Neural cell (in vitro differentiated cells): Measurements from ENCODE around the gene PLOD2. TPM values are rescaled to one million over a fixed set of nuclear protein-coding genes. Genes with fewer than 3 reads are reported as not detected.

Source experiments
- H2AFZ ChIP-seq: fragments of 200-600, 300-800 bp; sonication (generic), shearing (Covaris generic); 2 replicates; pipeline ENCODE4 v1.6.0; 2014; ENCODE audit warnings: low read depth, mild to moderate bottlenecking, antibody characterized with exemption, low read length, moderate library complexity
- H3F3A ChIP-seq: fragments of 200-600 bp; shearing (Covaris generic); 2 replicates; pipeline ENCODE4 v1.6.1; 2016; ENCODE audit warnings: mild to moderate bottlenecking, moderate library complexity, mixed read lengths, antibody characterized with exemption, low read length; ENCODE audit not compliant: insufficient read depth, poor library complexity, severe bottlenecking
- H3K27ac ChIP-seq: fragments of 200-600, 300-800 bp; sonication (generic), shearing (Covaris generic); 2 replicates; pipeline ENCODE4 v1.5.1; 2014; ENCODE audit warnings: mild to moderate bottlenecking, low read length, moderate library complexity
- H3K27me3 ChIP-seq: fragments of 300-800, 200-600 bp; sonication (generic), shearing (Covaris generic); 2 replicates; pipeline ENCODE4 v1.6.0; 2014; ENCODE audit warnings: mild to moderate bottlenecking, low read depth, low read length, moderate library complexity; ENCODE audit not compliant: insufficient read depth
- H3K36me3 ChIP-seq: fragments of 300-800, 200-600 bp; sonication (generic), shearing (Covaris generic); 2 replicates; pipeline ENCODE4 v1.5.1; 2014; ENCODE audit warnings: mild to moderate bottlenecking, antibody characterized with exemption, low read length, moderate library complexity; ENCODE audit not compliant: insufficient read depth
- H3K4me2 ChIP-seq: fragments of 300-800, 200-600 bp; sonication (generic), shearing (Covaris generic); 2 replicates; pipeline ENCODE4 v1.6.0; 2014; ENCODE audit warnings: mild to moderate bottlenecking, low read length
- H3K4me3 ChIP-seq: fragments of 300-800, 200-600 bp; sonication (generic), shearing (Covaris generic); 2 replicates; pipeline ENCODE4 v1.5.1; 2014; ENCODE audit warnings: mild to moderate bottlenecking, low read length, moderate library complexity
- H3K79me2 ChIP-seq: fragments of 200-600 bp; shearing (Covaris generic); replicated peaks from 2 replicates; pipeline ENCODE4 v1.6.0; 2014; ENCODE audit warnings: mild to moderate bottlenecking, low read length, moderate library complexity; ENCODE audit not compliant: insufficient read depth
- H3K9ac ChIP-seq: fragments of 300-800, 200-600 bp; sonication (generic), shearing (Covaris generic); 2 replicates; pipeline ENCODE4 v1.6.1; 2016; ENCODE audit warnings: mild to moderate bottlenecking, low read length, mixed read lengths
- H3K9me2 ChIP-seq: fragments of 200-600 bp; shearing (Covaris generic); 2 replicates; pipeline ENCODE4 v1.6.1; 2016; ENCODE audit warnings: mild to moderate bottlenecking, low read length, mixed read lengths; ENCODE audit not compliant: insufficient read depth
- H3K9me3 ChIP-seq: fragments of 200-600, 300-800 bp; sonication (generic), shearing (Covaris generic); 2 replicates; pipeline ENCODE4 v1.6.1; 2016; ENCODE audit warnings: mild to moderate bottlenecking, mixed run types, low read length, moderate library complexity, mixed read lengths
- H4K20me1 ChIP-seq: fragments of 200-600 bp; shearing (Covaris generic); 2 replicates; pipeline ENCODE4 v1.6.1; 2016; ENCODE audit warnings: mild to moderate bottlenecking, mixed run types; ENCODE audit not compliant: insufficient read depth
- EP300 ChIP-seq: fragments of 450-650 bp; conservative IDR thresholded peaks from 2 replicates; pipeline ENCODE4 v1.6.1; 2014; ENCODE audit warnings: antibody characterized with exemption, mild to moderate bottlenecking, moderate library complexity; ENCODE audit not compliant: poor library complexity, severe bottlenecking
- EZH2 ChIP-seq: fragments of 200-600, 300-800 bp; shearing (Covaris generic), sonication (generic); IDR thresholded peaks from 2 replicates; pipeline ENCODE4 v1.6.1; 2014; ENCODE audit warnings: antibody characterized with exemption, low read length, borderline replicate concordance, mild to moderate bottlenecking; ENCODE audit not compliant: insufficient read depth, poor library complexity, severe bottlenecking
- MXI1 ChIP-seq: fragments of 450-650 bp; conservative IDR thresholded peaks from 2 replicates; pipeline ENCODE4 v1.6.1; 2014; ENCODE audit warnings: antibody characterized with exemption, mild to moderate bottlenecking; ENCODE audit not compliant: poor library complexity, severe bottlenecking
- POLR2AphosphoS5 ChIP-seq: IDR thresholded peaks from 2 replicates; pipeline ENCODE4 v1.6.1; 2012
- RAD21 ChIP-seq: fragments of 450-650 bp; conservative IDR thresholded peaks from 2 replicates; pipeline ENCODE4 v1.6.1; 2014; ENCODE audit warnings: antibody characterized with exemption, mild to moderate bottlenecking, moderate library complexity
- SMC3 ChIP-seq: fragments of 450-650 bp; conservative IDR thresholded peaks from 2 replicates; pipeline ENCODE4 v1.6.1; 2014; ENCODE audit warnings: antibody characterized with exemption, mild to moderate bottlenecking, moderate library complexity; ENCODE audit not compliant: poor library complexity
- TAF1 ChIP-seq: IDR thresholded peaks from 2 replicates; pipeline ENCODE4 v1.6.1; 2012; ENCODE audit warnings: low read depth
- polyA plus RNA-seq: library from polyadenylated mRNA; depleted of rRNA; stranded (reverse); fragments of >200 nt; gene quantifications from 2 replicates; pipeline ENCODE4 v1.2.3, GENCODE V29; 2014
- TF ChIP-seq, protein P1 (sequence below): fragments of 450-650 bp; IDR thresholded peaks from 2 replicates; pipeline ENCODE4 v1.5.1; 2014; ENCODE audit warnings: antibody characterized with exemption, mild to moderate bottlenecking, moderate library complexity; ENCODE audit not compliant: poor library complexity, severe bottlenecking
- TF ChIP-seq, protein P2 (sequence below): IDR thresholded peaks from 2 replicates; pipeline ENCODE4 v1.6.1; 2012; ENCODE audit warnings: borderline replicate concordance

The PLOD2 gene
- polyA plus RNA-seq, 1 donor from 2014 or later = 5.6 TPM

GRCh38 chr3:146125951-146126350 lies 35.0 kb downstream of the PLOD2 start:
- Histone ChIP-seq H2AFZ (no peak overlapping the region), H3K9ac (no peak overlapping the region), H3K4me3 (no peak overlapping the region), H3K9me2 (no peaks in the 10 kb centered on the region), H4K20me1 (no peaks in the 10 kb centered on the region), H3K4me2 (no peak overlapping the region), H3F3A (no peaks in the 10 kb centered on the region), H3K27ac (no peak overlapping the region), H3K27me3 (no peaks in the 10 kb centered on the region), H3K9me3 (no peaks in the 10 kb centered on the region), H3K79me2 (no peaks in the 10 kb centered on the region), H3K36me3 (no peaks in the 10 kb centered on the region)
- TF ChIP-seq, protein P1, sequence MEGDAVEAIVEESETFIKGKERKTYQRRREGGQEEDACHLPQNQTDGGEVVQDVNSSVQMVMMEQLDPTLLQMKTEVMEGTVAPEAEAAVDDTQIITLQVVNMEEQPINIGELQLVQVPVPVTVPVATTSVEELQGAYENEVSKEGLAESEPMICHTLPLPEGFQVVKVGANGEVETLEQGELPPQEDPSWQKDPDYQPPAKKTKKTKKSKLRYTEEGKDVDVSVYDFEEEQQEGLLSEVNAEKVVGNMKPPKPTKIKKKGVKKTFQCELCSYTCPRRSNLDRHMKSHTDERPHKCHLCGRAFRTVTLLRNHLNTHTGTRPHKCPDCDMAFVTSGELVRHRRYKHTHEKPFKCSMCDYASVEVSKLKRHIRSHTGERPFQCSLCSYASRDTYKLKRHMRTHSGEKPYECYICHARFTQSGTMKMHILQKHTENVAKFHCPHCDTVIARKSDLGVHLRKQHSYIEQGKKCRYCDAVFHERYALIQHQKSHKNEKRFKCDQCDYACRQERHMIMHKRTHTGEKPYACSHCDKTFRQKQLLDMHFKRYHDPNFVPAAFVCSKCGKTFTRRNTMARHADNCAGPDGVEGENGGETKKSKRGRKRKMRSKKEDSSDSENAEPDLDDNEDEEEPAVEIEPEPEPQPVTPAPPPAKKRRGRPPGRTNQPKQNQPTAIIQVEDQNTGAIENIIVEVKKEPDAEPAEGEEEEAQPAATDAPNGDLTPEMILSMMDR = no peak
- TF ChIP-seq MXI1 = no peak
- TF ChIP-seq TAF1 = no peak
- no peak for TF ChIP-seq EZH2
- no peak for TF ChIP-seq EP300
- TF ChIP-seq, protein P2, sequence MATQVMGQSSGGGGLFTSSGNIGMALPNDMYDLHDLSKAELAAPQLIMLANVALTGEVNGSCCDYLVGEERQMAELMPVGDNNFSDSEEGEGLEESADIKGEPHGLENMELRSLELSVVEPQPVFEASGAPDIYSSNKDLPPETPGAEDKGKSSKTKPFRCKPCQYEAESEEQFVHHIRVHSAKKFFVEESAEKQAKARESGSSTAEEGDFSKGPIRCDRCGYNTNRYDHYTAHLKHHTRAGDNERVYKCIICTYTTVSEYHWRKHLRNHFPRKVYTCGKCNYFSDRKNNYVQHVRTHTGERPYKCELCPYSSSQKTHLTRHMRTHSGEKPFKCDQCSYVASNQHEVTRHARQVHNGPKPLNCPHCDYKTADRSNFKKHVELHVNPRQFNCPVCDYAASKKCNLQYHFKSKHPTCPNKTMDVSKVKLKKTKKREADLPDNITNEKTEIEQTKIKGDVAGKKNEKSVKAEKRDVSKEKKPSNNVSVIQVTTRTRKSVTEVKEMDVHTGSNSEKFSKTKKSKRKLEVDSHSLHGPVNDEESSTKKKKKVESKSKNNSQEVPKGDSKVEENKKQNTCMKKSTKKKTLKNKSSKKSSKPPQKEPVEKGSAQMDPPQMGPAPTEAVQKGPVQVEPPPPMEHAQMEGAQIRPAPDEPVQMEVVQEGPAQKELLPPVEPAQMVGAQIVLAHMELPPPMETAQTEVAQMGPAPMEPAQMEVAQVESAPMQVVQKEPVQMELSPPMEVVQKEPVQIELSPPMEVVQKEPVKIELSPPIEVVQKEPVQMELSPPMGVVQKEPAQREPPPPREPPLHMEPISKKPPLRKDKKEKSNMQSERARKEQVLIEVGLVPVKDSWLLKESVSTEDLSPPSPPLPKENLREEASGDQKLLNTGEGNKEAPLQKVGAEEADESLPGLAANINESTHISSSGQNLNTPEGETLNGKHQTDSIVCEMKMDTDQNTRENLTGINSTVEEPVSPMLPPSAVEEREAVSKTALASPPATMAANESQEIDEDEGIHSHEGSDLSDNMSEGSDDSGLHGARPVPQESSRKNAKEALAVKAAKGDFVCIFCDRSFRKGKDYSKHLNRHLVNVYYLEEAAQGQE = no peak
- TF ChIP-seq RAD21 = no peak
- no peak for TF ChIP-seq POLR2AphosphoS5
- TF ChIP-seq SMC3 = no peak

DNA sequence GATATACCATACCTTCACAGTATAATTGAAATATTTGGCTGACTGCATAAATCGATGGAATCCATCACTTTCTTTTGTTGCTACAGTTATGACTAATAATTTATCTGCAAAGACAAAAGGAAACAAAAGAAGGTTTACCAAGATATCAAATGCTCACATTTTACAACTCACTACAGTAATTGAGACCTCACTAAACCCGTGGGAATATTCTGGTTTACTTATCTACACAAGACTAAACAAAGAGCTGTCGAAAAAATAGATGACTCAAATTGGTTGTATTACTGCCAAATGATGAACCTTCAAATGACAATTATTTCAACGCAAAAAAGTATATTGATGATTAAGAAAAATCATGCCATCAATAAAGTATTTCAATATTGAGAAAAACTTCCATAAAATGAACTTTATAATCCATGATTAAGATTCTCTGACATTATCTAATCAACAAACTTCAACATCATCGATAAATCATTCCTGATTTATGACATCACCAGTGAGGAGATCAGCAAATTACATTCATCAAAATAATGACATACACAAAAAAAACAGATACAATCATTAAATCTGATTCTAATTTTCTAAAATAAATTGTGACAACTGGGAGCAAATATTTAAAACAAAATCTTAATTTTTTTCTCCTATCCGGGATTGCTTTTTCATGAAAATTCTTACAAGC lies 36.7 kb downstream of the PLOD2 start:
- Histone ChIP-seq H3K27ac (no peak overlapping the region), H3K9me3 (no peaks in the 10 kb centered on the region), H3K4me2 (no peak overlapping the region), H3K9me2 (no peaks in the 10 kb centered on the region), H2AFZ (no peak overlapping the region), H3F3A (no peaks in the 10 kb centered on the region), H3K79me2 (no peaks in the 10 kb centered on the region), H3K36me3 (no peaks in the 10 kb centered on the region), H3K4me3 (no peak overlapping the region), H4K20me1 (no peaks in the 10 kb centered on the region), H3K9ac (no peak overlapping the region), H3K27me3 (no peaks in the 10 kb centered on the region)
- no peak for TF ChIP-seq MXI1
- no peak for TF ChIP-seq EZH2
- TF ChIP-seq RAD21 = no peak
